Activated CD8-positive, alpha-beta memory T cell treated with anti-CD3 and anti-CD28 coated beads, Interleukin-2, amount 10 ng/mL, durations not matched to agents 7 days and 5 days (primary cell): ENCODE results near the gene JPH3. TPM values are rescaled to one million over a fixed set of nuclear protein-coding genes. Genes with fewer than 3 reads are reported as not detected.

Experiments used
- ATAC-seq: fragments of 150-1000 bp; cut with Tn5 transposase; one replicate; pipeline ENCODE4 v1.10.0; 2021; ENCODE audit warnings: moderate library complexity
- CTCF ChIA-PET: fragments of 350-600 bp; sonication (Branson Sonifier 250); formaldehyde crosslinking; loops from one replicate; lab custom pipeline; 2021; ENCODE audit warnings: antibody characterized with exemption; lab: Charles Lee
- DNase-seq: peaks from one replicate; pipeline ENCODE4 v3.0.0-alpha.2; 2020
- H3K27ac Mint-ChIP-seq: one replicate; pipeline ENCODE4 v1.8.0; 2021; ENCODE audit warnings: mild to moderate bottlenecking, mixed read lengths
- H3K27me3 Mint-ChIP-seq: one replicate; pipeline ENCODE4 v1.8.0; 2021; ENCODE audit warnings: mixed read lengths
- H3K36me3 Mint-ChIP-seq: one replicate; pipeline ENCODE4 v1.8.0; 2021; ENCODE audit warnings: mild to moderate bottlenecking, mixed read lengths
- H3K4me1 Mint-ChIP-seq: one replicate; pipeline ENCODE4 v1.8.0; 2021; ENCODE audit warnings: mixed read lengths
- H3K4me3 Mint-ChIP-seq: one replicate; pipeline ENCODE4 v1.8.0; 2021; ENCODE audit warnings: mild to moderate bottlenecking, moderate library complexity, mixed read lengths
- H3K9me3 Mint-ChIP-seq: one replicate; pipeline ENCODE4 v1.8.0; 2022; ENCODE audit warnings: low read depth, mixed read lengths
- total RNA-seq, 2 experiments: library from RNA; stranded (reverse); gene quantifications; one replicate each; pipeline ENCODE4 v1.2.3, GENCODE V29; 2021

Gene JPH3
- total RNA-seq, 2 experiments from 2014 or later = not detected

DNA sequence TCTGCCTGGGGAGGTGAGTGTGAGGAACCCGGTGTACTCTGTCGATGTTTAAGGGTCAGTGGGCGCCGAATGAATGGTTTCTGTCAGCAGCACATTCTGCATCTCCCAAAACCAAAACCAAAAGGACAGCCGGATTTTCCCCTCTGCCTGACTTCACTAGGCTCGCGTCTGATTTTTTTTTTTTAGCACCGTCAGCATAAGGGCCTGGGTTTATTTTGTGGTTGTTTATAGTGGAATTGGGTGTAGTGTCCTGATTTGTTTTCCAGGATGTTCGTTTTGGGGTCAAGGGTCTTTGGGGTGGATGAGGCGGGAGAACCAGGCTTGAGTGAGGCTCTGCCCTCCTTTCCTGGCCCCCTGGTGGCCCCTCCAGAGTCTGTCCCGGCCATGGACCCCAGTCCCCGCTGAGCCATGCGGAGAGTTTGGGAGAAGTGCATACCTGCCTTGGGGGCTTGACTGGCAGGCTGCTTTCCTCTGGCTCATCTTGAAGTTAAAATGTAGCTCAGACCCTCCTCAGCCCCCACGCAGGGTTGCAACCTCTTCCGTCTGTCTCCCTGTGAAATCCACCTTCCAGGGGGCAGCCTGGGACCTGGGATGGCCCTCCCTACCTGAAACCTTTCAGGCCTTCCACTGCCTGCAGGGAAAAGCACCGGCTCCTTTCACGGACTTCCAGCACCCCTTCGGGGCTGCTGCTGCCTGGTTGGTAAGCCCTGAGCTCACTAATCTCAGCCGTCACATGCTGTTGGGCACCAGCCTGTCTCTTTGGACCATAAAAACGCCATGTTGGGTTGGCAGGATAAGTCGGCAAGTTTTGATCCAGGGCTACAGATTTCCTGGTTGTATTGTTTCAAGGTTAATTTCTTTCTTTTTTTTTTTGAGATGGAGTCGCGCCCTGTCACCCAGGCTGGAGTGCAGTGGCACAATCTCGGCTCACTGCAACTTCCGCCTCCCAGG is 60.2 kb downstream of the JPH3 start:
- no peaks in the 10 kb centered on the region for H3K9me3 Mint-ChIP-seq
- CTCF ChIA-PET = no interaction called here
- no peak for ATAC-seq
- no peaks in the 10 kb centered on the region for H3K4me1 Mint-ChIP-seq
- DNase-seq = no peak
- no peak overlapping the region for H3K4me3 Mint-ChIP-seq
- no peak overlapping the region for H3K27ac Mint-ChIP-seq
- H3K27me3 Mint-ChIP-seq = peaks cover 10% of the 10 kb centered on the region
- H3K36me3 Mint-ChIP-seq = no peaks in the 10 kb centered on the region

DNA sequence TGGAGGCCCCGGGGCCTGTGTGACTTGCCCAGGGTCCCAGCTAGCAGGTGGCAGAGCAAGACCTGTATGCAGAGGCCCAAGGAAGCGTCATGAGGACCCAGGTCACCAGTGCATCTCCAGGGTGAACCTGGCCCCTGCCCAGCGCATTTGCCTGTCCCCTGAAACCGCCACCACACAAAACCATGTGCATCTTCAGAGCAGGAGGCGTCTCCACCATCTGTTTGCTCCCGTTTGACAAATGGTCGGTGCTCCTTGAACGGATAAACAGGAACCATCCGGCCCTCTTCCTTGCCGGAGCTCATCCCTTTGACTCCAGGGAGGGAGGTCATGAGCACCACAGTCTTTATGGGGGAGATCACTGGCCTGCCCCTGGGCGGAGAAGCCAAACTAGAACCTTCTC is 62.5 kb downstream of the JPH3 start:
- no peak overlapping the region for H3K27ac Mint-ChIP-seq
- H3K27me3 Mint-ChIP-seq = peaks cover 10% of the 10 kb centered on the region
- H3K4me3 Mint-ChIP-seq = no peak overlapping the region
- ATAC-seq (no peak), DNase-seq (no peak)
- H3K4me1 Mint-ChIP-seq = no peaks in the 10 kb centered on the region
- H3K36me3 Mint-ChIP-seq = no peaks in the 10 kb centered on the region
- no peaks in the 10 kb centered on the region for H3K9me3 Mint-ChIP-seq
- CTCF ChIA-PET = interaction anchor here (0.6 kb wide), 1 partner anchor 9 kb away, joined by 3 read pairs; no protein-coding TSS in a partner anchor

DNA sequence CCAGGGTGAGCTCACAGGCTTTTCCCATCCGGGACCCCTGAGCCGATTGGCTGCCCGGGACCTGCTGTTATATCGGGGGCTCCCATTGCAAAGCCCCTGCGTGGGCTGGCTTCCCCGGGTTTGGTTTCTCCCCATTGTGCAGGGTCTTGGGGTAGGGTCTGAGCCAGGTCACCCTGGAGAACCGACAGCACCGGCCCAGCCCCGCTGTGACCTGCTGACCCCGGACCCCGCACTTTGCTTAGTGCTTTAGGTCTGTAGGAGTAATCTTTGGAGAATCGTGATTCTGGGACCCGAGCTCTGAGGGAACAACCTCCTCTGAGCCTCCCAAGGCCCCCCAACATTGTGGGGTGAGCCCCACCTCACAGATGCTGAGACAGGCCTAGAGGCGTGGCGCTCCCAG is 62.9 kb downstream of the JPH3 start:
- CTCF ChIA-PET = interaction anchor here (0.6 kb wide), 1 partner anchor 8 kb away, joined by 3 read pairs; no protein-coding TSS in a partner anchor
- H3K4me1 Mint-ChIP-seq = no peaks in the 10 kb centered on the region
- no peak overlapping the region for H3K27ac Mint-ChIP-seq
- no peak overlapping the region for H3K4me3 Mint-ChIP-seq
- DNase-seq (no peak), ATAC-seq (no peak)
- no peaks in the 10 kb centered on the region for H3K9me3 Mint-ChIP-seq
- peaks cover 10% of the 10 kb centered on the region for H3K27me3 Mint-ChIP-seq
- no peaks in the 10 kb centered on the region for H3K36me3 Mint-ChIP-seq

- no peaks in the 10 kb centered on the region for H3K9me3 Mint-ChIP-seq
- H3K27ac Mint-ChIP-seq = no peak overlapping the region
- no peak for ATAC-seq
- no peaks in the 10 kb centered on the region for H3K27me3 Mint-ChIP-seq
- H3K4me1 Mint-ChIP-seq = no peaks in the 10 kb centered on the region
- no peak for DNase-seq
- CTCF ChIA-PET = interaction anchor here (0.5 kb wide), 1 partner anchor 129 kb away, joined by 3 read pairs; no protein-coding TSS in a partner anchor
- no peak overlapping the region for H3K4me3 Mint-ChIP-seq
- H3K36me3 Mint-ChIP-seq = no peaks in the 10 kb centered on the region
These were observed 64.6 kb downstream of the JPH3 start for GRCh38 chr16:87666919-87667318.

DNA sequence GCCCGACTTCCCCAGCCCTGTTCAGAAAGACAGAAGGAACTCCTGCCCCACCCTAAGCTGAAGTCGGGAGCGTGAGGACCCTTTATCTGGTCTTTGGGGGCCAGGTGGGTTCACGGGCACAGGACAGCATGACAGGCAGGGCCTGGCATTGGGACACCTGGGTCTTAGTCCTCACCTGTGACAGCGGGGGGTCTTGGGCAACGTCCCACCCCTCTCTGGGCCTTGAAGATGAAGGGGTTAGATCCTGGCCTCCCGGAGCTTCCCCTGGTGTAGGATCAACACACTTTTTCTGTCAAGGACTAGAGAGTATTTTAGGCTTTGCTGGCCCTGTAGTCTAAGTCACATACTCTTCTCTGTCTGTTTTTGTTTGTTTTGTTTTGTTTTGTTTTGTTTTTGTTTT is 65.1 kb downstream of the JPH3 start:
- CTCF ChIA-PET = no interaction called here
- Mint-ChIP-seq H3K4me1 (no peaks in the 10 kb centered on the region), H3K36me3 (no peaks in the 10 kb centered on the region), H3K9me3 (no peaks in the 10 kb centered on the region), H3K4me3 (no peak overlapping the region), H3K27me3 (no peaks in the 10 kb centered on the region), H3K27ac (no peak overlapping the region)
- DNase-seq (no peak), ATAC-seq (no peak)

DNA sequence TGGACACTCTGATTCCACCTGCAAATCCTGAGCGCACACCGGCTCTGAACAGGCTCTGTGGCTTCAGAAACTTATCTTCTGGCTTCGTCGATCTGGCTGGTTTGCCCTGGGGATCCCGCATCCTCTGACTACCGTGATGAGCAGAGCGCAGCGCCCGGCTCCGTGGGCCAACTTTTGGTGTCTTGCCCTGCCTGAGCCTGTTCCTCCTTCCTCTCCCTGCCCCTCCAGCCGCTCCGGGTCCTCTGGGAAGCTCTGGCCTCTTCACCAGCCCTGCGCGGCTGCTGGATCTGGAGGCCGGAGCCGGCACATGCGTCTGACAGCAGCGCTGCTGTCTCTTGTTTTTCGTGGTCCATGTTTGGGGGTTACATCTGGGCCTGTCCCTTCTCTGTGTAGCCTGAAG is 65.6 kb downstream of the JPH3 start:
- no peak for ATAC-seq
- no peak overlapping the region for H3K27ac Mint-ChIP-seq
- no peaks in the 10 kb centered on the region for H3K9me3 Mint-ChIP-seq
- CTCF ChIA-PET = no interaction called here
- H3K4me3 Mint-ChIP-seq = no peak overlapping the region
- no peaks in the 10 kb centered on the region for H3K36me3 Mint-ChIP-seq
- no peak for DNase-seq
- no peaks in the 10 kb centered on the region for H3K4me1 Mint-ChIP-seq
- H3K27me3 Mint-ChIP-seq = no peaks in the 10 kb centered on the region

GRCh38 chr16:87669672-87670071 is 67.4 kb downstream of the JPH3 start:
- no peak overlapping the region for H3K4me3 Mint-ChIP-seq
- H3K36me3 Mint-ChIP-seq = no peaks in the 10 kb centered on the region
- ATAC-seq (no peak), DNase-seq (no peak)
- H3K9me3 Mint-ChIP-seq = no peaks in the 10 kb centered on the region
- no peak overlapping the region for H3K27ac Mint-ChIP-seq
- peaks cover 2% of the 10 kb centered on the region for H3K4me1 Mint-ChIP-seq
- H3K27me3 Mint-ChIP-seq = peaks cover 3% of the 10 kb centered on the region
- CTCF ChIA-PET = no interaction called here

- H3K27me3 Mint-ChIP-seq = peaks cover 3% of the 10 kb centered on the region
- no peak for DNase-seq
- H3K36me3 Mint-ChIP-seq = no peaks in the 10 kb centered on the region
- CTCF ChIA-PET = no interaction called here
- H3K4me1 Mint-ChIP-seq = peaks cover 5% of the 10 kb centered on the region
- H3K27ac Mint-ChIP-seq = no peak overlapping the region
- H3K4me3 Mint-ChIP-seq = no peak overlapping the region
- H3K9me3 Mint-ChIP-seq = no peaks in the 10 kb centered on the region
- no peak for ATAC-seq
These were observed 68.9 kb downstream of the JPH3 start for GRCh38 chr16:87671221-87671620.

- no peak overlapping the region for H3K4me3 Mint-ChIP-seq
- peaks cover 5% of the 10 kb centered on the region for H3K4me1 Mint-ChIP-seq
- no peaks in the 10 kb centered on the region for H3K36me3 Mint-ChIP-seq
- DNase-seq (no peak), ATAC-seq (no peak)
- peaks cover 3% of the 10 kb centered on the region for H3K27me3 Mint-ChIP-seq
- H3K27ac Mint-ChIP-seq = no peak overlapping the region
- CTCF ChIA-PET = no interaction called here
- no peaks in the 10 kb centered on the region for H3K9me3 Mint-ChIP-seq
These were observed 69.5 kb downstream of the JPH3 start for GRCh38 chr16:87671715-87672270.

- Mint-ChIP-seq H3K27me3 (peaks cover 3% of the 10 kb centered on the region), H3K36me3 (no peaks in the 10 kb centered on the region), H3K4me1 (peaks cover 5% of the 10 kb centered on the region), H3K27ac (no peak overlapping the region), H3K4me3 (no peak overlapping the region), H3K9me3 (no peaks in the 10 kb centered on the region)
- no peak for DNase-seq
- CTCF ChIA-PET = interaction anchor here (1.5 kb wide), 1 partner anchor 40 kb away, joined by 3 read pairs; no protein-coding TSS in a partner anchor
- no peak for ATAC-seq
These were observed 72.1 kb downstream of the JPH3 start for GRCh38 chr16:87674419-87674818.

DNA sequence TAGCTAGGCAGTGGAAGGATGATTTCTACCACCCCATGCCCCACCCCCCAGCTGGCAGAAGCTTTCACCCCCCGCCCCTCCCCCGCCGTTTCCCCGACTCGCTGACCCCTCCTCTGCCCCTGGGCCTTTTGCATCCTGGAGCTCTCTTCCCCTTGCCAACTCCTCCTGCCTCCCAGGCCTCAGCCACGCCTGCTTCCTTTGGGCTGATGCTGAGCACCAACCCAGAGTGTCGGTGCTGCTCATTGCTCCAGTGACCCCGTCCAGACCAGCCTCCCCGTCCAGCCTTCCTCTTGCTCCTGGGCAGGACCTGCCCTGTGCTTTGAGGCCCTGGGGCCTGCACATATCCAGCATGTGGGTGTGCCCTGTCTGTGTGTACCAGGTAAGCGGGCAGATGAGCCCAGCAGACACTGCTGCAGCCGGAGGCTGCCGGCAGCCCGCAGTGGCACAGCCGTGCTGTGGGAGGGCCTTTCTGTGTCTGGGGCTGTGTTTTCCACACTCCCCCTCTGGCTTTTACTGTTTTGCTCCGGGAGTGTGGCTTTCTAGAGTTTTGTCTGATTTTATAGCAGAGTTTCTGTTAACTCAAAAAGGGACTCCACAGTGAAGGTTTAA is 72.9 kb downstream of the JPH3 start:
- no peak overlapping the region for H3K27ac Mint-ChIP-seq
- H3K36me3 Mint-ChIP-seq = no peaks in the 10 kb centered on the region
- H3K4me3 Mint-ChIP-seq = no peak overlapping the region
- H3K9me3 Mint-ChIP-seq = no peaks in the 10 kb centered on the region
- H3K27me3 Mint-ChIP-seq = peaks cover 3% of the 10 kb centered on the region
- ATAC-seq = no peak
- H3K4me1 Mint-ChIP-seq = peaks cover 5% of the 10 kb centered on the region
- no peak for DNase-seq
- CTCF ChIA-PET = no interaction called here

GRCh38 chr16:87677830-87678229 is 75.5 kb downstream of the JPH3 start:
- Mint-ChIP-seq H3K36me3 (no peaks in the 10 kb centered on the region), H3K27me3 (peaks cover 3% of the 10 kb centered on the region), H3K4me1 (peaks cover 13% of the 10 kb centered on the region), H3K9me3 (no peaks in the 10 kb centered on the region), H3K27ac (no peak overlapping the region), H3K4me3 (no peak overlapping the region)
- DNase-seq (no peak), ATAC-seq (no peak)
- CTCF ChIA-PET = no interaction called here

- ATAC-seq (no peak), DNase-seq (no peak)
- no peaks in the 10 kb centered on the region for H3K9me3 Mint-ChIP-seq
- H3K4me3 Mint-ChIP-seq = no peak overlapping the region
- no peak overlapping the region for H3K27ac Mint-ChIP-seq
- no peaks in the 10 kb centered on the region for H3K36me3 Mint-ChIP-seq
- CTCF ChIA-PET = interaction anchor here (0.7 kb wide), 1 partner anchor 88 kb away, joined by 3 read pairs; no protein-coding TSS in a partner anchor
- peaks cover 3% of the 10 kb centered on the region for H3K27me3 Mint-ChIP-seq
- peaks cover 13% of the 10 kb centered on the region for H3K4me1 Mint-ChIP-seq
These were observed 76.3 kb downstream of the JPH3 start for GRCh38 chr16:87678618-87679017.
